GM12878 (cell line): Measurements from ENCODE around the gene SORCS2.

Experiments
- CREM ChIP-seq: IDR thresholded peaks from 2 replicates; pipeline ENCODE4 v1.6.1; 2014; ENCODE audit warnings: antibody characterized with exemption, low read depth
- DPF2 ChIP-seq: fragments of 450-650 bp; IDR thresholded peaks from 2 replicates; pipeline ENCODE4 v1.6.1; 2017; ENCODE audit warnings: mild to moderate bottlenecking
- ETV6 ChIP-seq, 2 experiments: fragments of 450-650 bp in 1 of 2; IDR thresholded peaks in 1 of 2; conservative IDR thresholded peaks in 1 of 2; 2 replicates each; pipeline ENCODE4 v1.6.1; 2014; ENCODE audit warnings: antibody characterized with exemption in 1 of 2, borderline replicate concordance in 1 of 2, low read depth in 1 of 2, mild to moderate bottlenecking in 1 of 2, moderate library complexity in 1 of 2
- MAX ChIP-seq: IDR thresholded peaks from 2 replicates; pipeline ENCODE4 v1.6.1; 2012; ENCODE audit warnings: low read depth, low read length, improper control_type of control experiment
- NFYA ChIP-seq: IDR thresholded peaks from 2 replicates; pipeline ENCODE4 v1.6.1; 2011; ENCODE audit warnings: low read depth, mild to moderate bottlenecking, low read length, improper control_type of control experiment, borderline replicate concordance
- POLR2A ChIP-seq: IDR thresholded peaks from 2 replicates; pipeline ENCODE4 v1.6.1; 2011; ENCODE audit warnings: low read depth, mild to moderate bottlenecking, low read length
- RAD21 ChIP-seq: IDR thresholded peaks from 2 replicates; pipeline ENCODE4 v1.6.1; 2011; ENCODE audit warnings: mild to moderate bottlenecking, low read depth, low read length, moderate library complexity; ENCODE audit not compliant: insufficient read depth
- SREBF2 ChIP-seq: IDR thresholded peaks from 2 replicates; pipeline ENCODE4 v1.6.1; 2012; ENCODE audit warnings: mild to moderate bottlenecking, low read length
- STAT1 ChIP-seq: fragments of 450-650 bp; conservative IDR thresholded peaks from 2 replicates; pipeline ENCODE4 v1.6.1; 2014; ENCODE audit warnings: antibody characterized with exemption, mild to moderate bottlenecking
- TAF1 ChIP-seq: IDR thresholded peaks from 2 replicates; pipeline ENCODE4 v1.6.1; 2011; ENCODE audit warnings: mild to moderate bottlenecking, low read depth, low read length, borderline replicate concordance
- TF ChIP-seq, protein P1 (sequence below), 3 experiments: IDR thresholded peaks in 2 of 3; conservative IDR thresholded peaks in 1 of 3; 2 replicates each; pipeline ENCODE4 v1.5.1; 2011; ENCODE audit warnings: low read depth in 3 of 3, low read length in 3 of 3, mild to moderate bottlenecking in 3 of 3, control low read depth in 2 of 3, moderate library complexity in 2 of 3, inconsistent platforms in 1 of 3, mixed read lengths in 1 of 3; ENCODE audit not compliant: control insufficient read depth in 2 of 3, insufficient read depth in 1 of 3; ENCODE audit errors: extremely low read depth in 1 of 3

- TF ChIP-seq DPF2 (no peak), SREBF2 (no peak), STAT1 (no peak), ETV6 (conservative IDR thresholded peaks at IDR 0.05 in 1 of 2, IDR thresholded peaks at IDR 0.05 in 1 of 2; ENCODE audit: borderline replicate concordance in 1 of 2, low read depth in 1 of 2) (no peak), RAD21 (no peak), CREM (no peak), TAF1 (no peak), NFYA (no peak), MAX (no peak), POLR2A (no peak)
- TF ChIP-seq, protein P1, sequence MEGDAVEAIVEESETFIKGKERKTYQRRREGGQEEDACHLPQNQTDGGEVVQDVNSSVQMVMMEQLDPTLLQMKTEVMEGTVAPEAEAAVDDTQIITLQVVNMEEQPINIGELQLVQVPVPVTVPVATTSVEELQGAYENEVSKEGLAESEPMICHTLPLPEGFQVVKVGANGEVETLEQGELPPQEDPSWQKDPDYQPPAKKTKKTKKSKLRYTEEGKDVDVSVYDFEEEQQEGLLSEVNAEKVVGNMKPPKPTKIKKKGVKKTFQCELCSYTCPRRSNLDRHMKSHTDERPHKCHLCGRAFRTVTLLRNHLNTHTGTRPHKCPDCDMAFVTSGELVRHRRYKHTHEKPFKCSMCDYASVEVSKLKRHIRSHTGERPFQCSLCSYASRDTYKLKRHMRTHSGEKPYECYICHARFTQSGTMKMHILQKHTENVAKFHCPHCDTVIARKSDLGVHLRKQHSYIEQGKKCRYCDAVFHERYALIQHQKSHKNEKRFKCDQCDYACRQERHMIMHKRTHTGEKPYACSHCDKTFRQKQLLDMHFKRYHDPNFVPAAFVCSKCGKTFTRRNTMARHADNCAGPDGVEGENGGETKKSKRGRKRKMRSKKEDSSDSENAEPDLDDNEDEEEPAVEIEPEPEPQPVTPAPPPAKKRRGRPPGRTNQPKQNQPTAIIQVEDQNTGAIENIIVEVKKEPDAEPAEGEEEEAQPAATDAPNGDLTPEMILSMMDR (IDR thresholded peaks at IDR 0.05 in 2 of 3, conservative IDR thresholded peaks at IDR 0.05 in 1 of 3; ENCODE audit: control insufficient read depth in 2 of 3, extremely low read depth in 1 of 3, insufficient read depth in 1 of 3, low read depth in 3 of 3, low read length in 3 of 3) = no peak
Observed at GRCh38 chr4:7693711-7694110, 501.4 kb downstream of the SORCS2 start.
